Esophagus muscularis mucosa (tissue), 4 donors: ENCODE measurements around the gene PPARG. TPM values are rescaled to one million over a fixed set of nuclear protein-coding genes. Genes with fewer than 3 reads are reported as not detected.

Experiments used
- DNase-seq: peaks from one replicate; pipeline ENCODE4 v3.0.0-alpha.2; 2017; ENCODE audit errors: extremely low spot score
- H3K27ac ChIP-seq, 4 donors: fragments of 200-600 bp; sonication (generic); replicated peaks in 1 of 4; 1 replicate in 3 of 4; 2 replicates in 1 of 4; pipeline ENCODE4 v1.5.1; 2016 to 2019; ENCODE audit warnings: mild to moderate bottlenecking in 1 of 4
- H3K27me3 ChIP-seq, 4 donors: fragments of 200-600 bp; sonication (generic); one replicate each; pipeline versions ENCODE4 v1.5.1 to v1.6.0; 2016 to 2019
- H3K36me3 ChIP-seq, 4 donors: fragments of 200-600 bp; sonication (generic); one replicate each; pipeline ENCODE4 v1.5.1; 2016 to 2019
- H3K4me1 ChIP-seq, 4 donors: fragments of 200-600 bp; sonication (generic); one replicate each; pipeline ENCODE4 v1.5.1; 2016 to 2019
- H3K4me3 ChIP-seq, 4 donors: fragments of 200-600 bp; sonication (generic); 1 replicate in 2 of 4; 2 replicates in 2 of 4; pipeline ENCODE4 v1.5.1; 2016 to 2019; ENCODE audit warnings: mild to moderate bottlenecking in 4 of 4, moderate library complexity in 1 of 4
- H3K9me3 ChIP-seq, 4 donors: fragments of 200-600 bp; sonication (generic); 1 replicate in 3 of 4; 2 replicates in 1 of 4; pipeline ENCODE4 v1.5.1; 2016 to 2019
- EP300 ChIP-seq: sonication (generic); formaldehyde crosslinking; IDR thresholded peaks from one replicate; pipeline ENCODE4 v1.6.1; 2017; ENCODE audit warnings: antibody characterized with exemption
- POLR2A ChIP-seq: fragments of 450-650 bp; IDR thresholded peaks from one replicate; pipeline ENCODE4 v1.6.1; 2017; ENCODE audit warnings: antibody characterized with exemption, moderate library complexity, mild to moderate bottlenecking, low read depth
- POLR2AphosphoS5 ChIP-seq, 2 donors: sonication (generic); formaldehyde crosslinking; IDR thresholded peaks; one replicate each; pipeline ENCODE4 v1.6.1; 2017; ENCODE audit warnings: antibody characterized with exemption in 2 of 2
- WGBS: methylation state at CpG from one replicate; pipeline ENCODE4 v1.1.5; 2018; 5-methylcytosine and 5-hydroxymethylcytosine counted together
- intact Hi-C: fragments of 100-400 bp; cut with DNase I; formaldehyde crosslinking; loops from one replicate; pipeline ENCODE4 v1.15.1; 2023
- total RNA-seq, 4 donors: library from RNA; depleted of rRNA; stranded (reverse); fragments of >200 nt; gene quantifications; one replicate each; pipeline versions ENCODE4 v1.1.0 to v1.2.1, GENCODE V29; 2016
- TF ChIP-seq, protein P1 (sequence below), 3 experiments: fragments of 200-600 bp in 2 of 3; fragments of 450-650 bp in 1 of 3; sonication (generic) in 2 of 3; IDR thresholded peaks; one replicate each; pipeline ENCODE4 v1.5.1; 2017 to 2019; ENCODE audit warnings: antibody characterized with exemption in 3 of 3, mild to moderate bottlenecking in 2 of 3, moderate library complexity in 1 of 3

Gene PPARG
- total RNA-seq, 4 donors from 2014 or later: 3.7 to 10.6 (median 8.8) TPM

DNA sequence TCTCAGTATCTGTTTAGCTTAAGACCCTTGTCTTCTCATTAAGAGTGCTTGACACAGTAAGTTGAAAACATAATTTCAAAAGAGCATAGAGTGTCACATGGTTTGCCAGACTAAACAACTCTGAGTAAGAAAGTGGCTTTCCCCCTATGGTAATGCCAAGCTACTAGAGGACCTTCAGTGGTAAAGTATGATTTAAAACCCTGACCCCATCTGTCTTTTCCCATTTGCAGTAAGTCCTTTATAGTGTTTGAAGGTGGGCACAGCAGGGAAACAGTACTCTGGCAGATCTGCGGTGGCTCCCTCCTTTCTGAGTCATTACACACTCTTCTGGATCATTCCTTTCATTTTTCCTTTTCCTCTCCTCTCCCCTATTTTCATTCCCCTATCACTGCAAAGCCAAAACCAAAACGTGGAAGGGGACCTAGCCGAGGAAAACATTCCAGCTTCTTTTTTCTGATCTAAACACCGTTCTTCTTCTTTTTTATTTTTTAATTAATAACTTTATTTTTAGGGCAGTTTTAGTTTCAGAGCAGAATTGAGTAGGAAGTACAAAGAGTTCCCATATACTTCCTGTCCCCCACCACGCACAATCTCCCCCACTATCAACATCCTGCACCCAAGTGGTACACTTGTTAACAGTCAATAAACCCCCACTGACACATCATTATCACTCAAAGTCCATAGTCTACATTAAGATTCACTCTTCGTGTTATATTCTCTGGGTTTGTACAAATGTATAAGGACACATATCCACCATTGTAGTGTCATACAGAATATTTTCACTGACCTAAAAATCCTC, 74.7 kb downstream of the PPARG start:
- H3K27me3 ChIP-seq: no peaks in the 10 kb centered on the region
- no peak overlapping the region for H3K4me3 ChIP-seq
- WGBS: 55% methylated on average over 6 of the region's 6 CpGs
- no peaks in the 10 kb centered on the region for H3K4me1 ChIP-seq
- TF ChIP-seq POLR2AphosphoS5 (IDR thresholded peaks at IDR 0.05): no peak
- TF ChIP-seq POLR2A: no peak
- TF ChIP-seq, protein P1, sequence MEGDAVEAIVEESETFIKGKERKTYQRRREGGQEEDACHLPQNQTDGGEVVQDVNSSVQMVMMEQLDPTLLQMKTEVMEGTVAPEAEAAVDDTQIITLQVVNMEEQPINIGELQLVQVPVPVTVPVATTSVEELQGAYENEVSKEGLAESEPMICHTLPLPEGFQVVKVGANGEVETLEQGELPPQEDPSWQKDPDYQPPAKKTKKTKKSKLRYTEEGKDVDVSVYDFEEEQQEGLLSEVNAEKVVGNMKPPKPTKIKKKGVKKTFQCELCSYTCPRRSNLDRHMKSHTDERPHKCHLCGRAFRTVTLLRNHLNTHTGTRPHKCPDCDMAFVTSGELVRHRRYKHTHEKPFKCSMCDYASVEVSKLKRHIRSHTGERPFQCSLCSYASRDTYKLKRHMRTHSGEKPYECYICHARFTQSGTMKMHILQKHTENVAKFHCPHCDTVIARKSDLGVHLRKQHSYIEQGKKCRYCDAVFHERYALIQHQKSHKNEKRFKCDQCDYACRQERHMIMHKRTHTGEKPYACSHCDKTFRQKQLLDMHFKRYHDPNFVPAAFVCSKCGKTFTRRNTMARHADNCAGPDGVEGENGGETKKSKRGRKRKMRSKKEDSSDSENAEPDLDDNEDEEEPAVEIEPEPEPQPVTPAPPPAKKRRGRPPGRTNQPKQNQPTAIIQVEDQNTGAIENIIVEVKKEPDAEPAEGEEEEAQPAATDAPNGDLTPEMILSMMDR (IDR thresholded peaks at IDR 0.05): no peak
- no peak for TF ChIP-seq EP300
- intact Hi-C loops: no loop called here
- peaks cover 0 to 9% (median 0%) of the 10 kb centered on the region in 4 donors for H3K9me3 ChIP-seq
- no peak for DNase-seq
- H3K36me3 ChIP-seq: no peaks in the 10 kb centered on the region
- no peak overlapping the region for H3K27ac ChIP-seq

DNA sequence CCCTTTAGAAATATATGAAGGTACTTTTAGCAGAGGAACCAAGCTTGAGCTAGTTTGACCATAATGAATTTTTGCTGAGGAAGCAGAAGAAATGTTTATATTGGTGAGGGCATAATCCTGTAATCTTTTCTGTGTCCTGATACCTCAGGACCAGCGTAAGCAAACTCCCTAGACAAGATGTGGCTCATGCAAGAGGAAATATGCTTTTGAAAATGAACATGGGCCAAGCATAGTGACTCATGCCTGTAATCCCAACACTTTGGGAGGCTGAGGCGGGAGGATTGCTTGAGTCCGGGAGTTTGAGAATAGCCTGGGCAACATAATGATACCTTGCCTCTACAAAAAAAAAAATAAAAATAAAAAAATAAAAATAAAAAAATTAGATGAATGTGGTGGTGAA, 78.5 kb downstream of the PPARG start:
- no peaks in the 10 kb centered on the region for H3K27me3 ChIP-seq
- WGBS: 86% methylated on average over 3 of the region's 3 CpGs
- intact Hi-C loops: no loop called here

GRCh38 chr3:12369029-12369428, 80.2 kb downstream of the PPARG start:
- no peaks in the 10 kb centered on the region for H3K27me3 ChIP-seq
- intact Hi-C loops: no loop called here
- TF ChIP-seq EP300 (no peak), POLR2AphosphoS5 (IDR thresholded peaks at IDR 0.05) (no peak), POLR2A (no peak)
- TF ChIP-seq, protein P1 (IDR thresholded peaks at IDR 0.05): no peak
- no peak for DNase-seq
- WGBS: 93% methylated on average over 6 of the region's 6 CpGs
- H3K4me3 ChIP-seq: no peak overlapping the region
- no peak overlapping the region for H3K27ac ChIP-seq
- peaks cover 0 to 9% (median 0%) of the 10 kb centered on the region in 4 donors for H3K9me3 ChIP-seq
- no peaks in the 10 kb centered on the region for H3K36me3 ChIP-seq
- H3K4me1 ChIP-seq: peaks cover 0 to 11% (median 7%) of the 10 kb centered on the region in 4 donors

More for the DNA sequence above, 78.5 kb downstream of the PPARG start:
- Histone ChIP-seq H3K27ac (no peak overlapping the region), H3K4me3 (no peak overlapping the region), H3K9me3 (peaks cover 0 to 9% (median 0%) of the 10 kb centered on the region in 4 donors), H3K4me1 (peaks cover 0 to 11% (median 7%) of the 10 kb centered on the region in 4 donors), H3K36me3 (no peaks in the 10 kb centered on the region)
- TF ChIP-seq EP300 (no peak), POLR2A (no peak), POLR2AphosphoS5 (IDR thresholded peaks at IDR 0.05) (no peak)
- TF ChIP-seq, protein P1 (IDR thresholded peaks at IDR 0.05): no peak
- no peak for DNase-seq

GRCh38 chr3:12369598-12369997, 80.7 kb downstream of the PPARG start:
- Histone ChIP-seq H3K4me1 (peaks cover 0 to 11% (median 7%) of the 10 kb centered on the region in 4 donors), H3K27me3 (no peaks in the 10 kb centered on the region), H3K9me3 (peaks cover 0 to 9% (median 0%) of the 10 kb centered on the region in 4 donors), H3K36me3 (no peaks in the 10 kb centered on the region), H3K27ac (no peak overlapping the region), H3K4me3 (no peak overlapping the region)
- WGBS: 93% methylated on average over 1 of the region's 1 CpG
- TF ChIP-seq POLR2A (no peak), POLR2AphosphoS5 (IDR thresholded peaks at IDR 0.05) (no peak), EP300 (no peak)
- DNase-seq: no peak
- intact Hi-C loops: no loop called here

DNA sequence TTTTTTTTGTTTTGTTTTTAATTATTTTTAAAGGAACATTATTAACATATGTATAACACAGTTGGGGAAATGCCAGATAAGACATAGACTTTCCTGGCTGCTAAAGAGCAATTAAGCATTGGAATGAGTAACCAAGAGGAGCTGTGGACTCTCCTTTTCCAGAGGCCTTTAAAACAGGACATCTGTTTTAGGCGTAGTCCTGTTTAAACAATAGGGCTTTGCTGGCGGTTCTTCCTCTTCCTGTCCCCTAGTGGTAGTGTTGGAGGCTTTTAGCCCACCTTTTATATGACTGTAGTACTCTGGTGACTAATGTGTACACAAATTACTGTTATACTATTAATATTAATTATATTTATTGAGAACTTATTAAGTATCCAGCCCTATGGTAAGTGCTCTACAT, 81.9 kb downstream of the PPARG start:
- TF ChIP-seq, protein P1 (IDR thresholded peaks at IDR 0.05): peak in 1 of 3 experiments; percentile 11
- TF ChIP-seq POLR2A (no peak), EP300 (no peak), POLR2AphosphoS5 (IDR thresholded peaks at IDR 0.05) (no peak)
- Histone ChIP-seq H3K27ac (no peak overlapping the region), H3K9me3 (peaks cover 0 to 6% (median 0%) of the 10 kb centered on the region in 4 donors), H3K36me3 (no peaks in the 10 kb centered on the region), H3K4me1 (peaks cover 0 to 11% (median 7%) of the 10 kb centered on the region in 4 donors), H3K27me3 (no peaks in the 10 kb centered on the region), H3K4me3 (no peak overlapping the region)
- WGBS: 31% methylated on average over 2 of the region's 2 CpGs
- intact Hi-C loops: no loop called here
- DNase-seq: no peak
